Body of pancreas (tissue), 4 donors: ENCODE data around the gene PPP1R9A.

Experiments
- CTCF ChIP-seq, 7 experiments: fragments of 450-650 bp in 4 of 7; fragments of 200-600 bp in 3 of 7; sonication (generic) in 3 of 7; IDR thresholded peaks; one replicate each; pipeline ENCODE4 v1.5.1; 2016 to 2019; ENCODE audit warnings: antibody characterized with exemption in 7 of 7
- POLR2A ChIP-seq, 3 donors: fragments of 450-650 bp; IDR thresholded peaks; one replicate each; pipeline ENCODE4 v1.6.1; 2016; ENCODE audit warnings: antibody characterized with exemption in 3 of 3, mild to moderate bottlenecking in 2 of 3

GRCh38 chr7:95265634-95266033, 358.2 kb downstream of the PPP1R9A start:
- TF ChIP-seq CTCF (IDR thresholded peaks at IDR 0.05) (no peak), POLR2A (IDR thresholded peaks at IDR 0.05) (no peak)
